Nephron progenitor cell (in vitro differentiated cells): ENCODE results near the gene KMT2E.

Experiments
- DNase-seq: peaks from one replicate; pipeline ENCODE4 v3.0.0; 2021
- H3K27ac Mint-ChIP-seq: 2 replicates; pipeline ENCODE4 v1.8.0; 2021; ENCODE audit warnings: mild to moderate bottlenecking, moderate library complexity, mixed read lengths
- H3K27me3 Mint-ChIP-seq: 2 replicates; pipeline ENCODE4 v1.8.0; 2021; ENCODE audit warnings: mild to moderate bottlenecking, low read depth, mixed read lengths; ENCODE audit not compliant: poor library complexity
- H3K36me3 Mint-ChIP-seq: 2 replicates; pipeline ENCODE4 v1.8.0; 2021; ENCODE audit warnings: low read depth, mixed read lengths
- H3K4me1 Mint-ChIP-seq: 2 replicates; pipeline ENCODE4 v1.8.0; 2021; ENCODE audit warnings: mixed read lengths
- H3K4me3 Mint-ChIP-seq: 2 replicates; pipeline ENCODE4 v1.8.0; 2021; ENCODE audit warnings: mild to moderate bottlenecking, moderate library complexity, mixed read lengths
- H3K9me3 Mint-ChIP-seq: 2 replicates; pipeline ENCODE4 v1.8.0; 2021; ENCODE audit warnings: mild to moderate bottlenecking, moderate library complexity, mixed read lengths
- TF ChIP-seq, protein P1 (sequence below): fragments of 200-600 bp; sonication (generic); IDR thresholded peaks from 2 replicates; pipeline ENCODE4 v1.5.0; 2021; ENCODE audit warnings: antibody characterized with exemption

The KMT2E gene

DNA sequence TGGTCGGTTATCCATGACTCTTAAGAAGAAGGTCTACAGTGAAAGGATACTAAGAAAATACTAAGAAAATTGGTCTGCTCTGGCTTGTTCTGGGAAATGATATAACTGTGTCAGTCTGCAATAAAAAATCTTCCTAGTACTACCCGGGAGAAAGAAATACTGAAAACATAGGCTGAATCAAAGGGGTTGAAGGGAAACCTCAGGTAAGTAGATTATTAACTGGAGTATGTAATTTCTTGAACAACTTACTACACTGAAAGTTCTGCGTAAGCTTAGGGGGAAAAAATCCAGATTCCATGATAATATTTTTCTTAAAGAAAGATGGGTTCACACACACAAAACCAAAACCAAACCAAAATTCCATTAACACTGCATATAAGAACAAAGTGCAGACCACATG lies 143.3 kb downstream of the KMT2E start:
- TF ChIP-seq, protein P1, sequence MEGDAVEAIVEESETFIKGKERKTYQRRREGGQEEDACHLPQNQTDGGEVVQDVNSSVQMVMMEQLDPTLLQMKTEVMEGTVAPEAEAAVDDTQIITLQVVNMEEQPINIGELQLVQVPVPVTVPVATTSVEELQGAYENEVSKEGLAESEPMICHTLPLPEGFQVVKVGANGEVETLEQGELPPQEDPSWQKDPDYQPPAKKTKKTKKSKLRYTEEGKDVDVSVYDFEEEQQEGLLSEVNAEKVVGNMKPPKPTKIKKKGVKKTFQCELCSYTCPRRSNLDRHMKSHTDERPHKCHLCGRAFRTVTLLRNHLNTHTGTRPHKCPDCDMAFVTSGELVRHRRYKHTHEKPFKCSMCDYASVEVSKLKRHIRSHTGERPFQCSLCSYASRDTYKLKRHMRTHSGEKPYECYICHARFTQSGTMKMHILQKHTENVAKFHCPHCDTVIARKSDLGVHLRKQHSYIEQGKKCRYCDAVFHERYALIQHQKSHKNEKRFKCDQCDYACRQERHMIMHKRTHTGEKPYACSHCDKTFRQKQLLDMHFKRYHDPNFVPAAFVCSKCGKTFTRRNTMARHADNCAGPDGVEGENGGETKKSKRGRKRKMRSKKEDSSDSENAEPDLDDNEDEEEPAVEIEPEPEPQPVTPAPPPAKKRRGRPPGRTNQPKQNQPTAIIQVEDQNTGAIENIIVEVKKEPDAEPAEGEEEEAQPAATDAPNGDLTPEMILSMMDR: no peak
- no peak for DNase-seq
- peaks cover 4% of the 10 kb centered on the region for H3K27me3 Mint-ChIP-seq
- H3K4me1 Mint-ChIP-seq: no peaks in the 10 kb centered on the region
- H3K36me3 Mint-ChIP-seq: peaks cover 31% of the 10 kb centered on the region
- no peaks in the 10 kb centered on the region for H3K9me3 Mint-ChIP-seq
- no peak overlapping the region for H3K4me3 Mint-ChIP-seq
- H3K27ac Mint-ChIP-seq: no peak overlapping the region

- Mint-ChIP-seq H3K4me3 (no peak overlapping the region), H3K36me3 (peaks cover 47% of the 10 kb centered on the region), H3K27me3 (peaks cover 4% of the 10 kb centered on the region), H3K27ac (no peak overlapping the region), H3K9me3 (peaks cover 5% of the 10 kb centered on the region), H3K4me1 (no peaks in the 10 kb centered on the region)
- TF ChIP-seq, protein P1: no peak
- DNase-seq: no peak
Observed at GRCh38 chr7:105161366-105161765, 147.4 kb downstream of the KMT2E start.
